ENCODE data around the gene EMSY. TPM values are rescaled to one million over a fixed set of nuclear protein-coding genes. Genes with fewer than 3 reads are reported as not detected.

The EMSY gene
- total and polyA plus RNA-seq, 3 donors from 2014 or later = 23.1 to 45.5 (median 35.7) TPM

GRCh38 chr11:76557466-76557865, 112.6 kb downstream of the EMSY start:
- H3K4me3 ChIP-seq = no peak overlapping the region
- H3K36me3 ChIP-seq (ENCODE audit: low read depth, missing control alignments) = no peaks in the 10 kb centered on the region
- no peaks in the 10 kb centered on the region for H3K9me3 ChIP-seq
- no peak for DNase-seq
- no peak for TF ChIP-seq POLR2A (IDR thresholded peaks at IDR 0.05)
- H3K4me1 ChIP-seq = no peaks in the 10 kb centered on the region
- 91 to 96% methylated on average over 3 of the region's 3 CpGs for WGBS, 2 donors
- intact Hi-C loops (cut with DNase I; ENCODE audit: low total_unique reads) = loop anchor here (10.0 kb wide), 1 partner anchor 127 kb away; no protein-coding TSS in a partner anchor
- H3K27me3 ChIP-seq = no peaks in the 10 kb centered on the region
- H3K27ac ChIP-seq = no peak overlapping the region

- Histone ChIP-seq H3K9me3 (no peaks in the 10 kb centered on the region), H3K27me3 (no peaks in the 10 kb centered on the region), H3K36me3 (ENCODE audit: low read depth, missing control alignments) (no peaks in the 10 kb centered on the region), H3K27ac (no peak overlapping the region), H3K4me1 (no peaks in the 10 kb centered on the region), H3K4me3 (no peak overlapping the region)
- no peak for TF ChIP-seq CTCF (IDR thresholded peaks at IDR 0.05)
- TF ChIP-seq POLR2A (IDR thresholded peaks at IDR 0.05) = no peak
- DNase-seq = no peak
- 85 to 93% methylated on average over 1 of the region's 1 CpG for WGBS, 2 donors
- intact Hi-C loops (cut with DNase I; ENCODE audit: low total_unique reads) = loop anchor here (10.0 kb wide), 1 partner anchor 126 kb away; no protein-coding TSS in a partner anchor
Observed at GRCh38 chr11:76558473-76558872, 113.7 kb downstream of the EMSY start.

- no peaks in the 10 kb centered on the region for H3K27me3 ChIP-seq
- DNase-seq = no peak
- intact Hi-C loops (cut with DNase I; ENCODE audit: low total_unique reads) = loop anchor here (10.0 kb wide), 1 partner anchor 126 kb away; no protein-coding TSS in a partner anchor
- TF ChIP-seq POLR2A (IDR thresholded peaks at IDR 0.05) (no peak), CTCF (IDR thresholded peaks at IDR 0.05) (no peak)
- H3K36me3 ChIP-seq (ENCODE audit: low read depth, missing control alignments) = no peaks in the 10 kb centered on the region
- WGBS, 2 donors = 94% methylated on average over 1 of the region's 1 CpG
- H3K9me3 ChIP-seq = no peaks in the 10 kb centered on the region
- no peak overlapping the region for H3K4me3 ChIP-seq
- H3K4me1 ChIP-seq = no peaks in the 10 kb centered on the region
- no peak overlapping the region for H3K27ac ChIP-seq
Observed at GRCh38 chr11:76558891-76559290, 114.1 kb downstream of the EMSY start.

GRCh38 chr11:76559346-76559745, 114.5 kb downstream of the EMSY start:
- Histone ChIP-seq H3K9me3 (no peaks in the 10 kb centered on the region), H3K27me3 (no peaks in the 10 kb centered on the region), H3K4me1 (no peaks in the 10 kb centered on the region), H3K4me3 (no peak overlapping the region), H3K27ac (no peak overlapping the region), H3K36me3 (ENCODE audit: low read depth, missing control alignments) (no peaks in the 10 kb centered on the region)
- intact Hi-C loops (cut with DNase I; ENCODE audit: low total_unique reads) = loop anchor here (10.0 kb wide), 1 partner anchor 125 kb away; no protein-coding TSS in a partner anchor
- TF ChIP-seq POLR2A (IDR thresholded peaks at IDR 0.05) (no peak), CTCF (IDR thresholded peaks at IDR 0.05) (no peak)
- no peak for DNase-seq
- WGBS, 2 donors = 70 to 95% methylated on average over 1 of the region's 1 CpG

GRCh38 chr11:76560219-76560618, 115.4 kb downstream of the EMSY start:
- no peak overlapping the region for H3K4me3 ChIP-seq
- no peaks in the 10 kb centered on the region for H3K4me1 ChIP-seq
- no peaks in the 10 kb centered on the region for H3K27me3 ChIP-seq
- no peak overlapping the region for H3K27ac ChIP-seq
- no peaks in the 10 kb centered on the region for H3K9me3 ChIP-seq
- DNase-seq = no peak
- WGBS, 2 donors = 86 to 88% methylated on average over 5 of the region's 5 CpGs
- TF ChIP-seq POLR2A (IDR thresholded peaks at IDR 0.05) = no peak
- TF ChIP-seq CTCF (IDR thresholded peaks at IDR 0.05) = no peak
- intact Hi-C loops (cut with DNase I; ENCODE audit: low total_unique reads) = no loop called here
- H3K36me3 ChIP-seq (ENCODE audit: low read depth, missing control alignments) = no peaks in the 10 kb centered on the region

All from testis (tissue), 3 donors.